Thyroid gland (tissue), 4 donors: ENCODE data around the gene PRSS50.

Source experiments
- POLR2A ChIP-seq, 2 donors: fragments of 450-650 bp; IDR thresholded peaks; one replicate each; pipeline ENCODE4 v1.6.1; 2017; ENCODE audit warnings: antibody characterized with exemption in 2 of 2, mild to moderate bottlenecking in 2 of 2, moderate library complexity in 1 of 2
- TF ChIP-seq, protein P1 (sequence below), 6 experiments: fragments of 200-600 bp in 3 of 6; fragments of 450-650 bp in 3 of 6; sonication (generic) in 3 of 6; IDR thresholded peaks; one replicate each; pipeline ENCODE4 v1.5.1; 2016 to 2019; ENCODE audit warnings: antibody characterized with exemption in 6 of 6, mild to moderate bottlenecking in 2 of 6, inconsistent platforms in 1 of 6, moderate library complexity in 1 of 6

DNA sequence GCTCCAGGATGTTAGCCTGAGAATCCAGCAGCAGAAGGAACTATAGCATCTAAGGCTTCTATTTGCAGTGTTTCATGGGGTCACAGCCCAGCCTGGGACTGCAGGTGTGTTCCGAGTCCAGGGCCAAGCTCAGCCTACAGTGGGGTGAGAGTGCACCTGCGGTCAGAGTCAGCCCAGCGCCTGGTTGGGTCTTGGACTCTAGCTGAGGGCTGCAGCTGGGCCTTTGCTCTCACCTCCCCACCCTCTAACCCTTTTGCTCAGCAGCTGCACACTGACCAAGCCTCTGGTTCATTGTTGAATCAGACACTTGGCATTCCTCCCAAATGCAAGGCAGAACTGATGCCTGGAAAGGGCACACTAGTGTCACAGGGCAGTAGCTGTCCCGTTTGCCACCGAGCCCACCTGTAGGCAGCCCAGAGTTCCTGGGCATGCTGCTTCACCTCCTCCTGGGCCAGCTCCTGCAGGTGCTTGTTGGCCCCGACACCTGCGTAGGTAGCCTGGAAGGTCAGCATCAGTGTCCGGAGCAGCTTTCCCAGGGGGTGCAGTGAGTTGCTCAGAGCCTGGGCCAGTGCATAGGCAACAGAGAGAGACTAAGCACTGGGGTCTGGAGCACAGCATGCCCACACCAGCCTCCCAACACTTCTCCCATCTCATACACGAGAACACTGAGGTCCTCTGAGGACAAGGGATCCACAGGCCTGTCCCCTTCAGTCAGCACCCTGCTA, 41.7 kb downstream of the PRSS50 start:
- TF ChIP-seq, protein P1, sequence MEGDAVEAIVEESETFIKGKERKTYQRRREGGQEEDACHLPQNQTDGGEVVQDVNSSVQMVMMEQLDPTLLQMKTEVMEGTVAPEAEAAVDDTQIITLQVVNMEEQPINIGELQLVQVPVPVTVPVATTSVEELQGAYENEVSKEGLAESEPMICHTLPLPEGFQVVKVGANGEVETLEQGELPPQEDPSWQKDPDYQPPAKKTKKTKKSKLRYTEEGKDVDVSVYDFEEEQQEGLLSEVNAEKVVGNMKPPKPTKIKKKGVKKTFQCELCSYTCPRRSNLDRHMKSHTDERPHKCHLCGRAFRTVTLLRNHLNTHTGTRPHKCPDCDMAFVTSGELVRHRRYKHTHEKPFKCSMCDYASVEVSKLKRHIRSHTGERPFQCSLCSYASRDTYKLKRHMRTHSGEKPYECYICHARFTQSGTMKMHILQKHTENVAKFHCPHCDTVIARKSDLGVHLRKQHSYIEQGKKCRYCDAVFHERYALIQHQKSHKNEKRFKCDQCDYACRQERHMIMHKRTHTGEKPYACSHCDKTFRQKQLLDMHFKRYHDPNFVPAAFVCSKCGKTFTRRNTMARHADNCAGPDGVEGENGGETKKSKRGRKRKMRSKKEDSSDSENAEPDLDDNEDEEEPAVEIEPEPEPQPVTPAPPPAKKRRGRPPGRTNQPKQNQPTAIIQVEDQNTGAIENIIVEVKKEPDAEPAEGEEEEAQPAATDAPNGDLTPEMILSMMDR (IDR thresholded peaks at IDR 0.05), result no peak
- no peak for TF ChIP-seq POLR2A (IDR thresholded peaks at IDR 0.05)
